Measurements from ENCODE around the gene ROBO1.

DNA sequence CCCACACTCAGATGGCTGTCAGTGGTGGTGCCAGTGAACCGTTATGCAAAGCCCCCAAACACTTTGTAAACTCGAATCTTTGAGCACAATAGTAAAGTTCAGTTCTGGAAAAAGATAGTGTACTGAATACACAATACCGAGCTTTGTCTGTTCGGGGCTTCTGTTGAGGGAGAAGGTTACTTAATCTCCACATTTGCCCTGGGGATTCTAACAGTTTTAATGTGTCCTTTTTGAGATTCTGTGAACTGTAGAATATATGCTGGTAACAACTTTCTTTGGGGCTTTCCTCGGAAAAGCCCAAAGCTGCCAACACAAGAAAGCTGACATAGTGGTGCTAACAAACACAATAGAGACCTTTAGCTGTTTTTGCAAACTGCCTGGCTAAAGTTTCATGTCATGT, 686.5 kb downstream of the ROBO1 start:
- TF ChIP-seq POLR2A (IDR thresholded peaks at IDR 0.05; ENCODE audit: low read length): no peak
- TF ChIP-seq GATA1 (IDR thresholded peaks at IDR 0.05; ENCODE audit: low read depth, low read length): no peak
